PFSK-1 (cell line): Measurements from ENCODE around the gene FAM221A.

Experiments
- FOXP2 ChIP-seq: optimal IDR thresholded peaks from 2 replicates; pipeline ENCODE3; 2011; ENCODE audit warnings: borderline replicate concordance, control low read depth, inconsistent platforms; ENCODE audit not compliant: insufficient read depth; ENCODE audit errors: extremely low read length, extremely low read depth
- POLR2AphosphoS5 ChIP-seq: IDR thresholded peaks from 2 replicates; pipeline ENCODE4 v1.6.1; 2012; ENCODE audit warnings: low read depth, mild to moderate bottlenecking, control low read depth, low read length, moderate library complexity
- SIN3A ChIP-seq: IDR thresholded peaks from 2 replicates; pipeline ENCODE4 v1.6.1; 2012; ENCODE audit warnings: mild to moderate bottlenecking, low read length, moderate library complexity, borderline replicate concordance; ENCODE audit not compliant: insufficient read depth
- TAF1 ChIP-seq: IDR thresholded peaks from 2 replicates; pipeline ENCODE4 v1.6.1; 2012; ENCODE audit warnings: low read length, control low read depth, borderline replicate concordance; ENCODE audit not compliant: insufficient read depth
- TF ChIP-seq, protein P1 (sequence below), 2 experiments: IDR thresholded peaks; 2 replicates each; pipeline versions ENCODE4 v1.6.1 to v1.8.0; 2011 to 2012; ENCODE audit warnings: low read depth in 2 of 2, low read length in 2 of 2, control low read depth in 1 of 2, inconsistent platforms in 1 of 2, mild to moderate bottlenecking in 1 of 2, moderate library complexity in 1 of 2; ENCODE audit not compliant: insufficient read depth in 1 of 2

DNA sequence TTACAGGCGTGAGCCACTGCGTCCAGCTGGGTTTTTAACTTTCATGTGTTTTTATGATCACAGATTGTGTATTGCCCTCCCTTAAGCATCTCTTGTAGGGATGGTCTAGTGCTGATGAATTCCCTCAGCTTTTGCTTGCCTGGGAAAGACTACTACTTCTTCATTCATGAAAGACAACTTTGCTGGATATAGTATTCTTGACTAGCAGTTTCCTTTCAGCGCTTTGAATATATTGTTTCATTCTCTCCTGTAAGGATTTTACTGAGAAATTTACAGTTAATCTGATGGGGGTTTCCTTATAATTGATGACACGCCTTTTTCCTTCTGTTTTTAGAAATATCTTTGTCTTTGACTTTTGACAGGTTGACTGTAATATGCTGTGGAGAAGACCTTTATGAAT is 63.2 kb downstream of the FAM221A start:
- no peak for TF ChIP-seq TAF1
- no peak for TF ChIP-seq POLR2AphosphoS5
- TF ChIP-seq, protein P1, sequence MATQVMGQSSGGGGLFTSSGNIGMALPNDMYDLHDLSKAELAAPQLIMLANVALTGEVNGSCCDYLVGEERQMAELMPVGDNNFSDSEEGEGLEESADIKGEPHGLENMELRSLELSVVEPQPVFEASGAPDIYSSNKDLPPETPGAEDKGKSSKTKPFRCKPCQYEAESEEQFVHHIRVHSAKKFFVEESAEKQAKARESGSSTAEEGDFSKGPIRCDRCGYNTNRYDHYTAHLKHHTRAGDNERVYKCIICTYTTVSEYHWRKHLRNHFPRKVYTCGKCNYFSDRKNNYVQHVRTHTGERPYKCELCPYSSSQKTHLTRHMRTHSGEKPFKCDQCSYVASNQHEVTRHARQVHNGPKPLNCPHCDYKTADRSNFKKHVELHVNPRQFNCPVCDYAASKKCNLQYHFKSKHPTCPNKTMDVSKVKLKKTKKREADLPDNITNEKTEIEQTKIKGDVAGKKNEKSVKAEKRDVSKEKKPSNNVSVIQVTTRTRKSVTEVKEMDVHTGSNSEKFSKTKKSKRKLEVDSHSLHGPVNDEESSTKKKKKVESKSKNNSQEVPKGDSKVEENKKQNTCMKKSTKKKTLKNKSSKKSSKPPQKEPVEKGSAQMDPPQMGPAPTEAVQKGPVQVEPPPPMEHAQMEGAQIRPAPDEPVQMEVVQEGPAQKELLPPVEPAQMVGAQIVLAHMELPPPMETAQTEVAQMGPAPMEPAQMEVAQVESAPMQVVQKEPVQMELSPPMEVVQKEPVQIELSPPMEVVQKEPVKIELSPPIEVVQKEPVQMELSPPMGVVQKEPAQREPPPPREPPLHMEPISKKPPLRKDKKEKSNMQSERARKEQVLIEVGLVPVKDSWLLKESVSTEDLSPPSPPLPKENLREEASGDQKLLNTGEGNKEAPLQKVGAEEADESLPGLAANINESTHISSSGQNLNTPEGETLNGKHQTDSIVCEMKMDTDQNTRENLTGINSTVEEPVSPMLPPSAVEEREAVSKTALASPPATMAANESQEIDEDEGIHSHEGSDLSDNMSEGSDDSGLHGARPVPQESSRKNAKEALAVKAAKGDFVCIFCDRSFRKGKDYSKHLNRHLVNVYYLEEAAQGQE (IDR thresholded peaks at IDR 0.05; ENCODE audit: insufficient read depth in 1 of 2, low read depth in 2 of 2, low read length in 2 of 2) = no peak
- TF ChIP-seq SIN3A = no peak
- no peak for TF ChIP-seq FOXP2
